ENCODE measurements around the gene INTS12. TPM values are rescaled to one million over a fixed set of nuclear protein-coding genes. Genes with fewer than 3 reads are reported as not detected.

The INTS12 gene
- total RNA-seq, 1 donor from 2014 or later = 19.3 TPM

GRCh38 chr4:105637408-105638176, 70.9 kb downstream of the INTS12 start:
- intact Hi-C loops (cut with DNase I) = no loop called here

GRCh38 chr4:105634402-105635080, 73.9 kb downstream of the INTS12 start:
- intact Hi-C loops (cut with DNase I) = no loop called here
- no peak for DNase-seq (ENCODE audit: low spot score)

More at GRCh38 chr4:105637408-105638176, 70.9 kb downstream of the INTS12 start:
- peak; percentile 75 for DNase-seq (ENCODE audit: low spot score)

- intact Hi-C loops (cut with DNase I) = no loop called here
Observed at GRCh38 chr4:105633241-105633640, 75.2 kb downstream of the INTS12 start.

More at GRCh38 chr4:105633241-105633640, 75.2 kb downstream of the INTS12 start:
- no peak for DNase-seq (ENCODE audit: low spot score)

Other genes with a start within 250 kb of the INTS12 start
- 81.6 TPM for gene PPA2, start 234.6 kb downstream of the INTS12 start, total RNA-seq
- not detected for gene ARHGEF38, start 156.1 kb downstream of the INTS12 start, total RNA-seq
- gene GSTCD, start 95 bp upstream of the INTS12 start, total RNA-seq = 4.8 TPM
- gene NPNT, start 186.8 kb upstream of the INTS12 start, total RNA-seq = 11.1 TPM

Data from cardiac septum (tissue), 1 donor.